Hematopoietic multipotent progenitor cell (in vitro differentiated cells): ENCODE results near the gene ZNF605. TPM values are rescaled to one million over a fixed set of nuclear protein-coding genes. Genes with fewer than 3 reads are reported as not detected.

ENCODE experiments used
- small RNA-seq: library from RNA; depleted of rRNA; stranded (forward); fragments of <200 nt; gene quantifications from one replicate; pipeline ENCODE3, GENCODE V24; 2012
- total RNA-seq: library from RNA; depleted of rRNA; stranded (reverse); fragments of >200 nt; gene quantifications from one replicate; pipeline ENCODE4 v1.2.3, GENCODE V29; 2012

Gene ZNF605
- total RNA-seq, 1 donor = 4.3 TPM

Small RNA genes lying within 50 kb of the gene (small RNA-seq; reads per million reads assigned to genes)
- gene RNU4ATAC12P = not detected

Other genes starting within 250 kb of the ZNF605 start
- gene PGAM5, start 245.5 kb downstream of the ZNF605 start, total RNA-seq = 61.7 TPM
- gene ANKLE2, start 194.5 kb downstream of the ZNF605 start, total RNA-seq = 97.8 TPM
- 50.4 TPM for gene GOLGA3, start 127.4 kb downstream of the ZNF605 start, total RNA-seq
- 29.9 TPM for gene CHFR, start 68.7 kb downstream of the ZNF605 start, total RNA-seq
- 59.0 TPM for gene ZNF26, start 30.1 kb upstream of the ZNF605 start, total RNA-seq
- 18.0 TPM for gene ZNF84, start 81.2 kb upstream of the ZNF605 start, total RNA-seq
- gene ZNF140, start 124.6 kb upstream of the ZNF605 start, total RNA-seq = 19.7 TPM
- gene ZNF891, start 174.0 kb upstream of the ZNF605 start, total RNA-seq = 1.3 TPM
- 21.5 TPM for gene ZNF10, start 174.3 kb upstream of the ZNF605 start, total RNA-seq
- gene ZNF268, start 225.2 kb upstream of the ZNF605 start, total RNA-seq = 18.0 TPM